DND-41 (cell line): Measurements from ENCODE around the gene AKAP9.

ENCODE experiments used
- EZH2 ChIP-seq: IDR thresholded peaks from 3 replicates; pipeline ENCODE4 v1.6.1; 2012; ENCODE audit warnings: borderline replicate concordance, low read depth, mild to moderate bottlenecking, moderate library complexity, low read length, inconsistent platforms; ENCODE audit not compliant: severe bottlenecking
- TF ChIP-seq, protein P1 (sequence below): IDR thresholded peaks from 2 replicates; pipeline ENCODE4 v1.5.1; 2012; ENCODE audit warnings: borderline replicate concordance, low read length, moderate library complexity, mild to moderate bottlenecking; ENCODE audit not compliant: poor library complexity, severe bottlenecking; ENCODE audit errors: extremely low read depth

DNA sequence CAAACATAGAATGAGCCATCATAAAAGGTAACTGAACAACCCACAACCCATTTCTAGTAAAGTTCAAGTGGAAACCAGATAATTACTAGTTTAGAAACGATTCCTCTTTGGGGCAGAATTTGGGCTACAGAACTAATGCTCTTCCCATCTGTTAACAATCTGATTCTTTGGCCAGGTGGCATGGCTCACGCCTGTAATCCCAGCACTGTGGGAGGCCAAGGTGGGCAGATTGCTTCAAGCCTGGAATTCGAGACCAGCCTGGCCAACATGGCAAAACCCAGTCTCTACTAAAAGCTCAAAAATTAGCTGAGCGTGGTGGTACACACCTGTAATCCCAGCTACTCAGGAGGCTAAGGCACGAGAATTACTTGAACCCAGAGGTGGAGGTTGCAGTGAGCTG is 175.2 kb downstream of the AKAP9 start:
- TF ChIP-seq, protein P1, sequence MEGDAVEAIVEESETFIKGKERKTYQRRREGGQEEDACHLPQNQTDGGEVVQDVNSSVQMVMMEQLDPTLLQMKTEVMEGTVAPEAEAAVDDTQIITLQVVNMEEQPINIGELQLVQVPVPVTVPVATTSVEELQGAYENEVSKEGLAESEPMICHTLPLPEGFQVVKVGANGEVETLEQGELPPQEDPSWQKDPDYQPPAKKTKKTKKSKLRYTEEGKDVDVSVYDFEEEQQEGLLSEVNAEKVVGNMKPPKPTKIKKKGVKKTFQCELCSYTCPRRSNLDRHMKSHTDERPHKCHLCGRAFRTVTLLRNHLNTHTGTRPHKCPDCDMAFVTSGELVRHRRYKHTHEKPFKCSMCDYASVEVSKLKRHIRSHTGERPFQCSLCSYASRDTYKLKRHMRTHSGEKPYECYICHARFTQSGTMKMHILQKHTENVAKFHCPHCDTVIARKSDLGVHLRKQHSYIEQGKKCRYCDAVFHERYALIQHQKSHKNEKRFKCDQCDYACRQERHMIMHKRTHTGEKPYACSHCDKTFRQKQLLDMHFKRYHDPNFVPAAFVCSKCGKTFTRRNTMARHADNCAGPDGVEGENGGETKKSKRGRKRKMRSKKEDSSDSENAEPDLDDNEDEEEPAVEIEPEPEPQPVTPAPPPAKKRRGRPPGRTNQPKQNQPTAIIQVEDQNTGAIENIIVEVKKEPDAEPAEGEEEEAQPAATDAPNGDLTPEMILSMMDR = no peak
- TF ChIP-seq EZH2 = no peak
